GM21381 (cell line): ENCODE measurements around the gene GJB2.

ENCODE experiments used
- ATAC-seq: cut with Tn5 transposase; IDR thresholded peaks from one replicate; pipeline ENCODE4 v1.9.1; 2021; ENCODE audit warnings: mild to moderate bottlenecking, moderate library complexity; ENCODE audit not compliant: unreplicated experiment

GJB2 gene

DNA sequence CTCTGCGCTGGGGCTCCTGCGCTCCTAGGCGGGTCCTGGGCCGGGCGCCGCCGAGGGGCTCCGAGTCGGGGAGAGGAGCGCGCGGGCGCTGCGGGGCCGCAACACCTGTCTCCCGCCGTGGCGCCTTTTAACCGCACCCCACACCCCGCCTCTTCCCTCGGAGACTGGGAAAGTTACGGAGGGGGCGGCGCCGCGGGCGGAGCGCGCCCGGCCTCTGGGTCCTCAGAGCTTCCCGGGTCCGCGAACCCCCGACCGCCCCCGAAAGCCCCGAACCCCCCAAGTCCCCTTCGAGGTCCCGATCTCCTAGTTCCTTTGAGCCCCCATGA, at the start of gene GJB2:
Gene GJB2 (minus strand): TSS at position 103 of the 326 bp plus-strand sequence. CDS start 3,357 bp downstream, outside the sequence.
- no peak for ATAC-seq

GRCh38 chr13:20241593-20241992, 48.9 kb upstream of the GJB2 start:
- ATAC-seq, result no peak

GRCh38 chr13:20239748-20240147, 47.0 kb upstream of the GJB2 start:
- no peak for ATAC-seq

DNA sequence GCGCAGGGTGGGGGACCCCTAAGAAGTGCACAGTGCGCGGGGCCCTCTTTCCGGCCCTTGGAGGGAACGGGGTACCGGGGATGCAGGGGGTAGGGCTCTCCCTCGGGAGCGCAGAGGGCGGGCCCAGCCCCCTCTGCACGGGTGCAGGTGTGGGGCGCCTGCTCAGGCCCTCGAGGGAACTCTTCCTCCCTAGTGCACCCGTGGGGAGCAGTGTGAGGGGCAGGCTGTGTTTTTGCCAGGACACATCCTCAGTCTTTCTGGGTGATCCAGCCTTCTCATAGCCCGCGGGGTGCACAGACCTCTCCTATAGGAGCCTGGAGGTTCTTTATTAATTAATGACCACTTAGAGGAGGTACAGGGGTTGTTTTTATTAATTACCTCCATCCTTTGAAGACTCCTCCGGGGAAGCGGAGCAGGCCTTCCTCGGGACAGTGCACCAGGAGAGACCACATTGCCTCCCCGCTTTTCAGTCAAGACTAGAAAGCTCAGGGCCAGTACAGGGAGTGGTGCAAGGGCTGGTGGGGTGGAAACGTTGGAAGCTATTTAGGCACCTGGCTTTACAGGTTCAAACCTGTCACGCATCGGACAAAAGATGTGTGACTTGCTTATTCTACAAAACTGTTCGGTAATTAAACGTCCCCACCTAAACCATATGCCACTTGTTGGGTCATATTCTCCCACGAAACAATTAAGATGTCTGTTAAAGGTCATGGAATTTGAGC, 40.0 kb upstream of the GJB2 start:
- no peak for ATAC-seq

- no peak for ATAC-seq
Observed at GRCh38 chr13:20231839-20232555, 39.3 kb upstream of the GJB2 start, which contains the start of gene GJB6. Gene GJB6 (minus strand): TSS chr13:20232319. CDS start chr13:20223480, 8,839 bp downstream.

GRCh38 chr13:20230913-20231838, 38.4 kb upstream of the GJB2 start:
- ATAC-seq, result no peak

DNA sequence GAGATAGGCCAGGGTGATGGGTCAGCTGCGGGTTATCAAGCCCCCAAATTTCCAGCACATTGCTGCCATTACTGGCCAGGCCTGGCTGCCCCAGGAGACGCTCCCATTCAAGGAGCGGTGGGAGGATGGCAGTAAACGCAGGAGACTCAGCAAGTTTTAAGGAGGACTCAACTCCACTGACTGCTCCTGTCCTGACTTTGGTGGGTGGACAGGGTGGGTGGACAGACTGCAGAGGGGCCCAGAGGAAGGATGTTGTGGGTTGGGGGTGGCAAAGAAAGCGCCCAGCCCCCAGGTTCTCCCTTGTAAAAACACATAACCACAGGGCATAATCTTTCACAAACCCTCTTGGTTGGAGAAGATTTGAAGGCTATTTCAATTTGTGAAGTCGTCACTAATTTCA, 35.0 kb upstream of the GJB2 start:
- no peak for ATAC-seq

DNA sequence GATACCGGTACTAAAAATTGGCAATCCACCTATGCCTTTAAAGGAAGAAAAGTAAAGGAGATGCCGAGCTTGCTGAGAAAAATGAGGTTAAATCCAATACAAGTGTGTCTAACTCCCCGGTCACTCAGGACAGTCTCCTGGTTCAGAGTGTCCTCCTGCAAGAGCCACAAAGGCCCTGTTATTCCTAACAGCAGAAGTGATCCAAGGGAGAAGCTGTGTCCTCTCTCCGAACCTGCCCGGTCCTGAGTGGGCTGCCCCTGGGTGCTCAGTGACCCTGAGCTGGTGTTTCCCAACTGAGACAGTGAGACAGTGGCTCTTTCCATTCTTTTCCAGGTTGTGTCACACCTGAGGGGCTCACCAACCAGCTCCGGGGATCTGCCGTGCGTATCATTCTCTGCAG, 34.5 kb upstream of the GJB2 start:
- ATAC-seq, result no peak

DNA sequence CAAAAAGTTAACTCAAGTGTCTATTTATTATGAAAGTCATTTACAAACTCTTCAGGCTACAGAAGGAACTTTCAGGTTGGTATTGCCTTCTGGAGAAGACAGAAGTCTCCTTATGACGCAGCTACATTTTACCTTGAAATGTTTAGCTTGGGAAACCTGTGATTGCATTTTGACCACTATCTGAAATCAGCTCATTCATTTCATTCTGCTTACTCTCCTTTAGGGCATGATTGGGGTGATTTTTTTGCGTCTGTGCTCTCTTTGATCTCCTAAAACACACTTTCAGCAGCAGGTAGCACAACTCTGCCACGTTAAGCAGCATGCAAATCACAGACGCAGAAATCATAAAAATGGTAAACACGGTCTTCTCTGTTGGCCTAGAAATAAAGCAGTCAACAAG, 29.8 kb upstream of the GJB2 start:
- no peak for ATAC-seq

- ATAC-seq, result no peak
Observed at GRCh38 chr13:20221772-20222171, 29.0 kb upstream of the GJB2 start.

DNA sequence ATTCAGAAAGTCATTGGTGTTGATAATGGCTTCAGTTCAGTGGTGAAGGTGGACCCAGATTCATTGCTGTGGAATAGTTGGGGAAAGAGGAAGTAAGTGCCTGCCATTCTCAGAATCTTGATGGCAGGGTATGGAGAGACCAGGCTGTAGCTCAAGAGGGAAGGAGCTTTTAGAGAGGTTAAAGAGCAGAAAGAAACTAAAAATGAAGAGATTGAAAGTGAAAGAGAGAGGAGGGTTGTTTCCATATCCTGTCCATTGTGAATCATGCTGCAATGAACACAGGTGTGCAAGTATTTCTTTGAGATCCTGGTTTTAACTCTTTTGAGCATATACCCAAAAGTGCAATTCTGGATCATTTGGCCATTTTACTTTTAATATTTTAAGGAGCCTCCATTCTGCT, 26.8 kb upstream of the GJB2 start:
- peak; percentile 88 for ATAC-seq

DNA sequence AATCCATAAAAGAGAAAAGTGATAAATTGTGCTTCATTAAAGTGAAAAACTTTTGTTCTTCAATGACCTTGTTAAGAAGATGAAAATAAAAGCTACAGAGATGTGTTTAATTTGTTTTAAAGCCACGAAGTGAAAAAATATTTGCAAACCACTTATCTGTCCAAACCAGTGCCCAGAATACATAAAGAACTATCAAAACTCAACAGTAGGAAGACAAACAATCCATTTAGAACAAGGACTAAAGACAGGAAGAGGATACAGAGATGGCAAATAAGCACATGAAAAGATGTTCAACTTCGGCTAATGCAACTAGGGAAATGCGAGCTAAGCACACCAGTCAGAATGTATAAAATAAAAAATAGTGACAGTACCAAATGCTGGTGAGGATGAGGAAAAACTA, 24.4 kb upstream of the GJB2 start:
- ATAC-seq, result no peak

- no peak for ATAC-seq
Observed at GRCh38 chr13:20209948-20210347, 17.2 kb upstream of the GJB2 start.

- no peak for ATAC-seq
Observed at GRCh38 chr13:20206698-20207235, 14.0 kb upstream of the GJB2 start.

DNA sequence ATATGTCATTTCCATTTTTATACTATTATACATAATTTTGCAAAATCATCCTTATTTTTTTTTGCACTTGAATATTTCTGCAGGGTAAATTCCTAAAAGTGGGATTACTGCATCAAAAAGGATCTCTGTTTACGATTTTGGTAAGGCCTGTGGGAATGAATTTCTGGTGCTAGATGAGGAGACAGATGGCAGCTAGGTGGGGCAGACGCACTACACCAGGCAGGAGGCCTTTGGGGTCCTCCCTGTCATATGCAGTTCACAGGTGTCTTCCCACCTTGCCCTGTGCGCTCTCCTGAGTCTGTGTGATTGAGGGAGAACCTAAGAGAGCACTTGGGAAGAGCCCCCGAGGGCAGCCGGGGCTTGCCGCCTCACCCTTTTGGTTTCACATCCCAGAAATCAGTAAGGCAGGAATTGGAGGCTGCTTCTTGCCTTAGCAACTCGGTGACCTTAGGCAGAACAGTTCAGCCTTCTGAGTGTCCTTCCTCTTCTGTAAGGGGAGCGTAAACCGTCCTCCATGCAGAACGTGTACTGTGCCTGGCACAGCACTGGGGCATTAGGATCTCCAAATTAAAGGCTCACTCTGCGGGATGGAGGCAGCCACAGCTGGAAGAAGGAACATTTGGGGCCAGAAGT, 13.4 kb upstream of the GJB2 start:
- ATAC-seq, result no peak

- ATAC-seq, result no peak
Observed at GRCh38 chr13:20198781-20199180, 6.0 kb upstream of the GJB2 start.

- no peak for ATAC-seq
Observed at GRCh38 chr13:20197361-20197834, 4.7 kb upstream of the GJB2 start.

DNA sequence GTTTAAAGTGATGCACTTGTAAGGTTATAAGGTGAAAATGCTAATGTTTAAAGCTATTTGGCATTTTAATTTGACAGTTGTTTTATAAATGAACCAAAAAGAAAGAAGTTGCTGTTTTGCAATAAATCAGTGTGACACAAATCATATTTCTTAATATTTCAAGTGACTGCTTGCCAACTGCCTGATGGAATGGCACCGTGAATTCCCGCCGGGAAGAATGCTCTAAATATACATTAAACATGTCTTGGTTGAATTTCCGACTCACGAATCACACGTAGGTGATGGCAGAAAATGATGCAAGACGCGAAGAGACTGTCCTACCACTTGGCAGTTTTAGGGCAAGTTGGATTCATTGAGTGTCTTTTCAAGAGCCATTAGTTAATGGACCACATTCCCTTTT, 3.1 kb upstream of the GJB2 start:
- ATAC-seq, result no peak

DNA sequence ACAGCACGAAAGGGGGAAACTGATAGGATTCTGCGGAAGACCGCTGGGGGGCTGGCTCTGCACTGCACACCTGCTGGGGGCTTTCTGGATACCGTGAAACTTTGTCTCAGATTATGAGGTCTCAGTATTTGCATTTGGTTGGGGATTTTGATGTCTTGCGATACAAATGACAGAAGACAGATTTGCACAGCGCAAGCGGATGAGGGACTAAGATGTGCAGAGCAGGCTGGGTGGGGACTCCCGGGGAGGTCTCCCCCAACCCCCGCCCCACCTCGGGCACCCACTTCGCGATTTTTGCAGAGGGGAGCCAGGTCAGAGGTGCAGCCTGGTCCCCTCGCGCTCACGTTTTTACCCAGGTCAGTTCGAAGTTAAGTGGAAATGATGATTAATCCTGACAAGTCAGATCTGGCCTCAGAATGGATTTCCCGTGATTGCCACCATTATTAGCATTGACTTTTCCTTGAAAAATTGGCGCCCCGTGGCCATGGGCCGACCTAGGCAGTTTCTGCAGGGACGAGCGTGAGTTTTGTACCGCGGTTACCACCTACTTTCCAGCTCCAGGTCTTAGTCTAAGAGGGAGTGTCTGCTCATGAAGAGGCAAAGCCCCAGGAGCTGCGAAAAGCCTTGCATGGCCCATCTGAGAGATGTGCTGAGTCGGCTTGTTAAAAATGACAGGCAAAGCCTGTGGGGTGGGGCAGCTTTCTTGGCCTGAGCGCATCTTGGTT, 1.3 kb upstream of the GJB2 start:
- no peak for ATAC-seq
